ENCODE data around the gene BSPRY. TPM values are rescaled to one million over a fixed set of nuclear protein-coding genes. Genes with fewer than 3 reads are reported as not detected.

The BSPRY gene
- total RNA-seq, 5 donors from 2014 or later (not counting 1 experiment from before 2014, with no cell fraction given), result 0.15 to 0.85 (median 0.26) TPM

GRCh38 chr9:113331780-113332179 lies 17.6 kb upstream of the BSPRY start:
- Mint-ChIP-seq H3K27me3 (no peaks in the 10 kb centered on the region), H3K27ac (no peak overlapping the region), H3K36me3 (no peaks in the 10 kb centered on the region), H3K4me3 (no peak overlapping the region), H3K9me3 (no peaks in the 10 kb centered on the region), H3K4me1 (no peaks in the 10 kb centered on the region)
- Histone ChIP-seq H3K27me3 (replicated peaks in 1 of 2; ENCODE audit: control insufficient read depth in 2 of 2, extremely low read depth in 1 of 2, insufficient read depth in 2 of 2, low read length in 1 of 2) (no peaks in the 10 kb centered on the region), H3K4me3 (ENCODE audit: control insufficient read depth in 1 of 2, extremely low read depth in 1 of 2, low read length in 1 of 2) (no peak overlapping the region), H3K4me1 (ENCODE audit: control insufficient read depth in 1 of 2, extremely low read depth in 1 of 2, insufficient read depth in 2 of 2, low read length in 2 of 2) (no peaks in the 10 kb centered on the region), H3K9me3 (no peaks in the 10 kb centered on the region), H3K36me3 (ENCODE audit: control insufficient read depth in 2 of 2, extremely low read depth in 1 of 2, insufficient read depth in 1 of 2, low read length in 1 of 2) (no peaks in the 10 kb centered on the region), H3K27ac (ENCODE audit: low read length) (no peak overlapping the region)
- POLR2A ChIA-PET, result no interaction called here
- no peak for DNase-seq
- WGBS (ENCODE audit: insufficient coverage), result 38% methylated on average over 1 of the region's 4 CpGs
- no peak for ATAC-seq (replicated peaks in 1 of 4)
- CTCF ChIA-PET, result no interaction called here

- Mint-ChIP-seq H3K9me3 (no peaks in the 10 kb centered on the region), H3K4me3 (no peak overlapping the region), H3K4me1 (peaks cover 24 to 32% (median 25%) of the 10 kb centered on the region in 3 donors), H3K36me3 (no peaks in the 10 kb centered on the region), H3K27ac (no peak overlapping the region), H3K27me3 (no peaks in the 10 kb centered on the region)
- Histone ChIP-seq H3K9me3 (no peaks in the 10 kb centered on the region), H3K36me3 (ENCODE audit: control insufficient read depth in 2 of 2, extremely low read depth in 1 of 2, insufficient read depth in 1 of 2, low read length in 1 of 2) (no peaks in the 10 kb centered on the region), H3K27ac (ENCODE audit: low read length) (no peak overlapping the region), H3K27me3 (replicated peaks in 1 of 2; ENCODE audit: control insufficient read depth in 2 of 2, extremely low read depth in 1 of 2, insufficient read depth in 2 of 2, low read length in 1 of 2) (peaks cover 0 to 6% of the 10 kb centered on the region in 2 experiments), H3K4me3 (ENCODE audit: control insufficient read depth in 1 of 2, extremely low read depth in 1 of 2, low read length in 1 of 2) (no peak overlapping the region), H3K4me1 (ENCODE audit: control insufficient read depth in 1 of 2, extremely low read depth in 1 of 2, insufficient read depth in 2 of 2, low read length in 2 of 2) (peaks cover 0 to 22% of the 10 kb centered on the region in 2 experiments)
- ChIA-PET POLR2A (no interaction called here), CTCF (interaction anchor here in 1 of 2 donors (0.6 kb wide), 1 partner anchor 40 kb away, joined by 6 read pairs; no protein-coding TSS in a partner anchor)
- ATAC-seq (replicated peaks in 1 of 4), result no peak
- no peak for DNase-seq
- WGBS (ENCODE audit: insufficient coverage), result 100% methylated on average over 1 of the region's 2 CpGs
These were observed 11.6 kb upstream of the BSPRY start for GRCh38 chr9:113337714-113338113.

GRCh38 chr9:113340011-113340699 lies 9.2 kb upstream of the BSPRY start, which contains the start of gene WDR31:
WDR31 (minus strand) TSS chr9:113340275; CDS start chr9:113332022, 8,253 bp downstream.
- peaks cover 24 to 42% (median 25%) of the 10 kb centered on the region in 3 donors for H3K4me1 Mint-ChIP-seq
- peak within 1 kb of the TSS; percentile 84 to 86 (median 85) for H3K4me3 Mint-ChIP-seq
- DNase-seq, result peak; percentile 45 to 86 (median 63)
- no peaks in the 10 kb centered on the region for H3K36me3 ChIP-seq (ENCODE audit: control insufficient read depth in 2 of 2, extremely low read depth in 1 of 2, insufficient read depth in 1 of 2, low read length in 1 of 2)
- ChIA-PET CTCF (interaction anchor here (0.5 to 1.5 kb wide), 5 partner anchors 8 to 116 kb away, joined by 3 to 9 read pairs (median 4); partner anchors contain the start of gene ALAD (in 1 of the 2)), POLR2A (interaction anchor here (0.6 to 1.1 kb wide), 5 partner anchors 9 to 1199 kb away, joined by 3 read pairs; partner anchors contain the start of genes BSPRY (in 1 of the 2), CDC26 (in 1 of the 2) and PRPF4 (in 1 of the 2))
- peak within 1 kb of the TSS; percentile 73 to 81 for H3K4me3 ChIP-seq (ENCODE audit: control insufficient read depth in 1 of 2, extremely low read depth in 1 of 2, low read length in 1 of 2)
- H3K27me3 ChIP-seq (replicated peaks in 1 of 2; ENCODE audit: control insufficient read depth in 2 of 2, extremely low read depth in 1 of 2, insufficient read depth in 2 of 2, low read length in 1 of 2), result peaks cover 0 to 6% of the 10 kb centered on the region in 2 experiments
- no peaks in the 10 kb centered on the region for H3K36me3 Mint-ChIP-seq
- H3K27me3 Mint-ChIP-seq, result no peaks in the 10 kb centered on the region
- WGBS (ENCODE audit: insufficient coverage), result 1% methylated on average over 42 of the region's 46 CpGs
- H3K9me3 ChIP-seq, result no peaks in the 10 kb centered on the region
- H3K27ac ChIP-seq (ENCODE audit: low read length), result no peak within 1 kb of the TSS
- peak within 1 kb of the TSS; percentile 49 to 80 for H3K27ac Mint-ChIP-seq
- no peaks in the 10 kb centered on the region for H3K9me3 Mint-ChIP-seq
- H3K4me1 ChIP-seq (ENCODE audit: control insufficient read depth in 1 of 2, extremely low read depth in 1 of 2, insufficient read depth in 2 of 2, low read length in 2 of 2), result peaks cover 0 to 22% of the 10 kb centered on the region in 2 experiments
- ATAC-seq (replicated peaks in 1 of 4), result peak; percentile 94 to 100 (median 99)

GRCh38 chr9:113341712-113342410 lies 7.5 kb upstream of the BSPRY start:
- ATAC-seq (replicated peaks in 1 of 4), result peak in 1 of 4 experiments; percentile 54
- POLR2A ChIA-PET, result interaction anchor here in 1 of 2 donors (0.9 kb wide), 1 partner anchor 26 kb away, joined by 3 read pairs; no protein-coding TSS in a partner anchor
- peak in 5 of 35 experiments; percentile 4 to 21 (median 10) for DNase-seq

GRCh38 chr9:113343732-113344231 lies 5.6 kb upstream of the BSPRY start:
- CTCF ChIA-PET, result no interaction called here
- ATAC-seq (replicated peaks in 1 of 4), result no peak

More at GRCh38 chr9:113341712-113342410, 7.5 kb upstream of the BSPRY start:
- H3K4me1 Mint-ChIP-seq, result peaks cover 24 to 42% (median 25%) of the 10 kb centered on the region in 3 donors
- CTCF ChIA-PET, result no interaction called here
- no peak overlapping the region for H3K4me3 ChIP-seq (ENCODE audit: control insufficient read depth in 1 of 2, extremely low read depth in 1 of 2, low read length in 1 of 2)
- H3K27ac ChIP-seq (ENCODE audit: low read length), result no peak overlapping the region
- H3K4me1 ChIP-seq (ENCODE audit: control insufficient read depth in 1 of 2, extremely low read depth in 1 of 2, insufficient read depth in 2 of 2, low read length in 2 of 2), result peaks cover 0 to 22% of the 10 kb centered on the region in 2 experiments
- no peaks in the 10 kb centered on the region for H3K9me3 Mint-ChIP-seq
- peak overlapping the region in 2 of 3 donors; percentile 45 to 85 for H3K4me3 Mint-ChIP-seq
- no peaks in the 10 kb centered on the region for H3K9me3 ChIP-seq
- peaks cover 0 to 6% of the 10 kb centered on the region in 2 experiments for H3K27me3 ChIP-seq (replicated peaks in 1 of 2; ENCODE audit: control insufficient read depth in 2 of 2, extremely low read depth in 1 of 2, insufficient read depth in 2 of 2, low read length in 1 of 2)
- H3K36me3 Mint-ChIP-seq, result no peaks in the 10 kb centered on the region
- H3K36me3 ChIP-seq (ENCODE audit: control insufficient read depth in 2 of 2, extremely low read depth in 1 of 2, insufficient read depth in 1 of 2, low read length in 1 of 2), result no peaks in the 10 kb centered on the region
- 56% methylated on average over 6 of the region's 9 CpGs for WGBS (ENCODE audit: insufficient coverage)
- H3K27me3 Mint-ChIP-seq, result no peaks in the 10 kb centered on the region
- peak overlapping the region; percentile 30 to 67 for H3K27ac Mint-ChIP-seq

GRCh38 chr9:113345190-113345589 lies 4.2 kb upstream of the BSPRY start:
- POLR2A ChIA-PET, result no interaction called here
- ATAC-seq (replicated peaks in 1 of 4) (no peak), DNase-seq (no peak)
- Mint-ChIP-seq H3K36me3 (no peaks in the 10 kb centered on the region), H3K9me3 (no peaks in the 10 kb centered on the region), H3K4me3 (no peak overlapping the region), H3K27me3 (peaks cover under 1 to 8% of the 10 kb centered on the region in 2 donors), H3K4me1 (peaks cover 24 to 35% (median 25%) of the 10 kb centered on the region in 3 donors), H3K27ac (no peak overlapping the region)
- H3K4me3 ChIP-seq (ENCODE audit: control insufficient read depth in 1 of 2, extremely low read depth in 1 of 2, low read length in 1 of 2), result no peak overlapping the region
- CTCF ChIA-PET, result no interaction called here
- H3K27me3 ChIP-seq (replicated peaks in 1 of 2; ENCODE audit: control insufficient read depth in 2 of 2, extremely low read depth in 1 of 2, insufficient read depth in 2 of 2, low read length in 1 of 2), result peaks cover 2 to 10% of the 10 kb centered on the region in 2 experiments
- no CpG with 5 or more reads among the region's 2 CpGs for WGBS (ENCODE audit: insufficient coverage)
- H3K27ac ChIP-seq (ENCODE audit: low read length), result no peak overlapping the region
- H3K9me3 ChIP-seq, result no peaks in the 10 kb centered on the region
- H3K4me1 ChIP-seq (ENCODE audit: control insufficient read depth in 1 of 2, extremely low read depth in 1 of 2, insufficient read depth in 2 of 2, low read length in 2 of 2), result peaks cover 0 to 23% of the 10 kb centered on the region in 2 experiments
- H3K36me3 ChIP-seq (ENCODE audit: control insufficient read depth in 2 of 2, extremely low read depth in 1 of 2, insufficient read depth in 1 of 2, low read length in 1 of 2), result no peaks in the 10 kb centered on the region

More at GRCh38 chr9:113343732-113344231, 5.6 kb upstream of the BSPRY start:
- no peak overlapping the region for H3K27ac ChIP-seq (ENCODE audit: low read length)
- H3K4me3 ChIP-seq (ENCODE audit: control insufficient read depth in 1 of 2, extremely low read depth in 1 of 2, low read length in 1 of 2), result no peak overlapping the region
- Mint-ChIP-seq H3K36me3 (no peaks in the 10 kb centered on the region), H3K4me1 (peaks cover 24 to 42% (median 25%) of the 10 kb centered on the region in 3 donors), H3K9me3 (no peaks in the 10 kb centered on the region), H3K27ac (no peak overlapping the region), H3K27me3 (no peaks in the 10 kb centered on the region), H3K4me3 (no peak overlapping the region)
- POLR2A ChIA-PET, result no interaction called here
- no peaks in the 10 kb centered on the region for H3K36me3 ChIP-seq (ENCODE audit: control insufficient read depth in 2 of 2, extremely low read depth in 1 of 2, insufficient read depth in 1 of 2, low read length in 1 of 2)
- H3K9me3 ChIP-seq, result no peaks in the 10 kb centered on the region
- peaks cover 0 to 6% of the 10 kb centered on the region in 2 experiments for H3K27me3 ChIP-seq (replicated peaks in 1 of 2; ENCODE audit: control insufficient read depth in 2 of 2, extremely low read depth in 1 of 2, insufficient read depth in 2 of 2, low read length in 1 of 2)
- WGBS (ENCODE audit: insufficient coverage), result no CpG with 5 or more reads among the region's 1 CpG
- H3K4me1 ChIP-seq (ENCODE audit: control insufficient read depth in 1 of 2, extremely low read depth in 1 of 2, insufficient read depth in 2 of 2, low read length in 2 of 2), result peaks cover 0 to 22% of the 10 kb centered on the region in 2 experiments
- peak in 1 of 35 experiments; percentile 14 for DNase-seq

Data from T-cell (primary cell).